Esophagus squamous epithelium (tissue), 5 donors: Measurements from ENCODE around the gene LPAR3. TPM values are rescaled to one million over a fixed set of nuclear protein-coding genes. Genes with fewer than 3 reads are reported as not detected.

Experiments used
- DNase-seq: peaks from one replicate; lab custom pipeline; 2025; lab: John Stamatoyannopoulos, UW
- H3K27ac ChIP-seq, 4 donors: fragments of 200-600 bp; sonication (generic); one replicate each; pipeline ENCODE4 v1.5.1; 2016 to 2019; ENCODE audit warnings: mild to moderate bottlenecking in 1 of 4
- H3K27me3 ChIP-seq, 4 donors: fragments of 200-600 bp; sonication (generic); 1 replicate in 3 of 4; 2 replicates in 1 of 4; pipeline versions ENCODE4 v1.5.1 to v1.6.0; 2017 to 2021; ENCODE audit warnings: antibody characterized with exemption in 1 of 4
- H3K36me3 ChIP-seq, 3 donors: fragments of 200-600 bp; sonication (generic); one replicate each; pipeline ENCODE4 v1.5.1; 2016 to 2019
- H3K4me1 ChIP-seq, 3 donors: fragments of 200-600 bp; sonication (generic); one replicate each; pipeline ENCODE4 v1.5.1; 2017 to 2019
- H3K4me3 ChIP-seq, 4 donors: fragments of 200-600 bp; sonication (generic); 1 replicate in 3 of 4; 2 replicates in 1 of 4; pipeline ENCODE4 v1.5.1; 2016 to 2019; ENCODE audit warnings: mild to moderate bottlenecking in 2 of 4, moderate library complexity in 1 of 4
- H3K9me3 ChIP-seq, 3 donors: fragments of 200-600 bp; sonication (generic); one replicate each; pipeline ENCODE4 v1.5.1; 2016 to 2019
- POLR2A ChIP-seq, 4 donors: fragments of 450-650 bp; IDR thresholded peaks; one replicate each; pipeline ENCODE4 v1.6.1; 2017; ENCODE audit warnings: antibody characterized with exemption in 4 of 4, mild to moderate bottlenecking in 4 of 4, moderate library complexity in 3 of 4
- WGBS, 2 donors: methylation state at CpG; one replicate each; pipeline ENCODE4 v1.1.5; 2018; 5-methylcytosine and 5-hydroxymethylcytosine counted together
- intact Hi-C: fragments of 100-400 bp; cut with DNase I; formaldehyde crosslinking; loops from one replicate; pipeline ENCODE4 v1.15.0; 2022
- total RNA-seq, 4 donors: library from RNA; depleted of rRNA; stranded (reverse); fragments of >200 nt; gene quantifications; one replicate each; pipeline ENCODE4 v1.1.0, GENCODE V29; 2016
- TF ChIP-seq, protein P1 (sequence below), 6 experiments: fragments of 450-650 bp in 4 of 6; fragments of 200-600 bp in 2 of 6; sonication (generic) in 2 of 6; IDR thresholded peaks; one replicate each; pipeline ENCODE4 v1.5.1; 2016 to 2019; ENCODE audit warnings: antibody characterized with exemption in 6 of 6, mild to moderate bottlenecking in 4 of 6, moderate library complexity in 4 of 6
- donor health status: DM: yes; HTN: yes; CAD: no.

Gene LPAR3
- total RNA-seq, 4 donors from 2014 or later: 14.9 to 27.1 (median 19.5) TPM

DNA sequence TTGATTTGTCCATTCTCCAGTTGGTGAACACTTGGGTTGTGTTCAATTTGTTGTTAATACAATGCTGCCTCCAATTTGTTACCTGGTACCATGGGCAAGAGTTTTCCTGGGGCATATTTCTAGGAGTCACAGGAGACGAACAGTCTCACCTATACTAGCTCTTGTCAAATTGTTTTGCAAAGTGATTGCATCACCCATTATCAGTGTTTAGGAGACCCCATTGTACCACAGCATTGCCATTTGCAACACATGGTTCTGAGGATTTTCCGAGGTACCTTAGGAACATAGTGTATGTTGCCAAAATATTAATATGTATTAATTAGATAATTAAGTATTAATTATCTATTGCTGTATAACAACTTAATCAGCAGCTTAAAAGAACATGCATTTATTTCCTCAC is 97.8 kb downstream of the LPAR3 start:
- Histone ChIP-seq H3K4me3 (no peak overlapping the region), H3K4me1 (peaks cover 0 to 7% (median 0%) of the 10 kb centered on the region in 3 donors), H3K27ac (no peak overlapping the region), H3K9me3 (peaks cover 0 to 7% (median 3%) of the 10 kb centered on the region in 3 donors), H3K27me3 (no peaks in the 10 kb centered on the region), H3K36me3 (no peaks in the 10 kb centered on the region)
- intact Hi-C loops: no loop called here
- TF ChIP-seq, protein P1, sequence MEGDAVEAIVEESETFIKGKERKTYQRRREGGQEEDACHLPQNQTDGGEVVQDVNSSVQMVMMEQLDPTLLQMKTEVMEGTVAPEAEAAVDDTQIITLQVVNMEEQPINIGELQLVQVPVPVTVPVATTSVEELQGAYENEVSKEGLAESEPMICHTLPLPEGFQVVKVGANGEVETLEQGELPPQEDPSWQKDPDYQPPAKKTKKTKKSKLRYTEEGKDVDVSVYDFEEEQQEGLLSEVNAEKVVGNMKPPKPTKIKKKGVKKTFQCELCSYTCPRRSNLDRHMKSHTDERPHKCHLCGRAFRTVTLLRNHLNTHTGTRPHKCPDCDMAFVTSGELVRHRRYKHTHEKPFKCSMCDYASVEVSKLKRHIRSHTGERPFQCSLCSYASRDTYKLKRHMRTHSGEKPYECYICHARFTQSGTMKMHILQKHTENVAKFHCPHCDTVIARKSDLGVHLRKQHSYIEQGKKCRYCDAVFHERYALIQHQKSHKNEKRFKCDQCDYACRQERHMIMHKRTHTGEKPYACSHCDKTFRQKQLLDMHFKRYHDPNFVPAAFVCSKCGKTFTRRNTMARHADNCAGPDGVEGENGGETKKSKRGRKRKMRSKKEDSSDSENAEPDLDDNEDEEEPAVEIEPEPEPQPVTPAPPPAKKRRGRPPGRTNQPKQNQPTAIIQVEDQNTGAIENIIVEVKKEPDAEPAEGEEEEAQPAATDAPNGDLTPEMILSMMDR (IDR thresholded peaks at IDR 0.05): no peak
- TF ChIP-seq POLR2A (IDR thresholded peaks at IDR 0.05): no peak
- 85 to 100% methylated on average over 2 of the region's 2 CpGs for WGBS, 2 donors
- no peak for DNase-seq

DNA sequence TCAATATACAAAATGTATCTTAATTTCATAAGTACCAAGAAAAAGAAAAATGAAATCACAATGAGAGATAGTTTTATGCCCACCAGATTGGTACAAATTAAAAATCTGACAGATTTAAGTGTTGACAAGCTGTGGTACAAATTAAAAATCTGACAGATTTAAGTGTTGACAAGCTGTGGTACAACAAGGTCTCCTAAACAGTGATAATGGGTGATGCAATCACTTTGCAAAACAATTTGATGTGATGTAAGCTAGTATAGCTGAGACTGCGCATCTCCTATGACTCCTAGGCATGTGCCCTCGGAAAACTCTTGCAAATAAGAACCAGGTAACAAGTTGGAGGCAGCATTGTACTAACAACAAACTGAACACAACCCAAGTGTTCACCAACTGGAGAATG is 100.6 kb downstream of the LPAR3 start:
- 76 to 97% methylated on average over 2 of the region's 2 CpGs for WGBS, 2 donors
- Histone ChIP-seq H3K27ac (no peak overlapping the region), H3K4me1 (peaks cover 0 to 1% (median 0%) of the 10 kb centered on the region in 3 donors), H3K9me3 (peaks cover 0 to 14% (median 3%) of the 10 kb centered on the region in 3 donors), H3K27me3 (no peaks in the 10 kb centered on the region), H3K4me3 (no peak overlapping the region), H3K36me3 (no peaks in the 10 kb centered on the region)
- DNase-seq: no peak
- no peak for TF ChIP-seq POLR2A (IDR thresholded peaks at IDR 0.05)
- TF ChIP-seq, protein P1 (IDR thresholded peaks at IDR 0.05): no peak
- intact Hi-C loops: no loop called here

DNA sequence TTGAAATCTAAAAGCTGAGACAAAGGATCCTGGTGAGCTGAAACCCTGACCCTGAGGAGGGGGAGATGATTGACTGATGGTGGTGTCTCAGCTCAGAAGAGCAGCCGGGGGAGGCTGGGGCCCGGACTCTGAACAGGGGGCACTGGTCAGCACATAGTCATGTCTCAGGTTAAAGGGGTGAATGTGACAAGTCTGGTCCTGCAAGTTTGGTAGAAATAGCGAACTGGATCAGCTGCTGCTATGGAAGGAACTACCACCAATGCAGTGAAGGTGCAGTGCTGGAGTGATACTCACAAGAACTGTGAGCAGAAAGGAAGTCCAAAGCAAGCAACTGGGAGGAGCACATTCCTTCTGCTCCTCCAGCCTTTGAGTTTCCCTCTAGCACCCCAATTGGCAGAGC is 104.0 kb downstream of the LPAR3 start:
- Histone ChIP-seq H3K4me1 (peaks cover 0 to 4% (median 0%) of the 10 kb centered on the region in 3 donors), H3K9me3 (peaks cover 0 to 14% (median 3%) of the 10 kb centered on the region in 3 donors), H3K4me3 (no peak overlapping the region), H3K27ac (no peak overlapping the region), H3K36me3 (no peaks in the 10 kb centered on the region), H3K27me3 (no peaks in the 10 kb centered on the region)
- no peak for DNase-seq
- TF ChIP-seq POLR2A (IDR thresholded peaks at IDR 0.05): no peak
- TF ChIP-seq, protein P1 (IDR thresholded peaks at IDR 0.05): no peak
- intact Hi-C loops: no loop called here
- 81 to 82% methylated on average over 3 of the region's 3 CpGs for WGBS, 2 donors

DNA sequence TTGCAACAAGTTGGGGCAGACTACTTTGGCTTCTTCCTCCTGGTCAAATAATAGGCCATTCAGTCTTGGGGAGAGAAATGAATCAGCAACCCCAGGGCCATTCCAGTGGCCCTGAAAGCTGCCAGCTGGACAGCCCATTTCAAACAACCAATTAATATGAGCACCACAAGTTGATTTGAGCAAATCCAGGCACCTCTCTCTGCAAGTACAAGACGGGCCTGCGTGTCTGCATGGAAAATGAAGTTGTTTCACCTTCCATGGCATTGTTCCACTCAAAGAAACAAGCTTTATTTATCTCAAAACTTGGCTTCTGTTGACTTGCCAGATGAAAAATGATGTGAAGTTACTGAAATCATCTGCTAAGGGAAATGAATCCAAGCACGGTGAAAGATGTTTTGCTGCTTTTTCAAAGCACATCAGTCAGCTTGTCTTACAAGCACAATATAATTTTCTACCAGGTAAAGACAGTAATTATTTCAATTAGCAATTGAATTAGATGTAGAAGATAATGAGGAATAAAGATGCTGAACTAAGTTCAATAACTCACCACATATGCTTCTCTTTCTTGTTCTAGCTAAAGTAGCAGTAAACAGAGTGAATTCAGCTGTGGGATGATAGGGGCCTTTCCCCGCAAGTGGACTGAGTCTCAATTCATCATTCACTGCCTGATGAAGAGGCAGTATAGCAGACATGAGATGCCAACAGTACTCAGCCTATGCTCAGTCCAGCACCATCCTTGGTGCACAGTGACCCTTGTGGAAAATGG is 107.6 kb downstream of the LPAR3 start:
- Histone ChIP-seq H3K9me3 (peaks cover 0 to 8% (median 0%) of the 10 kb centered on the region in 3 donors), H3K4me3 (no peak overlapping the region), H3K27ac (no peak overlapping the region), H3K4me1 (peaks cover 0 to 4% (median 0%) of the 10 kb centered on the region in 3 donors), H3K27me3 (no peaks in the 10 kb centered on the region), H3K36me3 (no peaks in the 10 kb centered on the region)
- TF ChIP-seq, protein P1 (IDR thresholded peaks at IDR 0.05): no peak
- no peak for TF ChIP-seq POLR2A (IDR thresholded peaks at IDR 0.05)
- no peak for DNase-seq
- 29 to 35% methylated on average over 4 of the region's 4 CpGs for WGBS, 2 donors
- intact Hi-C loops: no loop called here

DNA sequence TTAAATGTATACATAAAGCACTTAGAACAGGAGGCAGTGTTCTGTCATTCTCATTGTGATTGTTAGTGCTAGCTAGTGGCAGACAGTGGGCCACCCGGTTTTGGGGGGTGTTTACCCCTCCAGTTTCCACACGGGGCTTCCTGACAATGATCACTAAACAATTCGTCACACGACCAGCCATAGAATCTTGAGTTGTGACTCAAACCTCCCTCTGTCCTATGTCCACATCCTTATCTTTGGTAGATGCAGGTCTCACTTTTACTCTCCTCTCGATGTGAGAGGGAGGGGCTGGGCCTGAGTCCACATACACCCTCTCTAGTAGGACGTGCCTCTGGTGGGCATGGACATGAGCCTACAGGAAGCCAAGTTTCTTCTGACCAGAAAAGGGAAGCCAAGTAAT is 110.1 kb downstream of the LPAR3 start:
- Histone ChIP-seq H3K27ac (no peak overlapping the region), H3K9me3 (no peaks in the 10 kb centered on the region), H3K4me3 (no peak overlapping the region), H3K36me3 (no peaks in the 10 kb centered on the region), H3K27me3 (no peaks in the 10 kb centered on the region), H3K4me1 (peaks cover 0 to 4% (median 0%) of the 10 kb centered on the region in 3 donors)
- intact Hi-C loops: no loop called here
- WGBS, 2 donors: 68 to 72% methylated on average over 6 of the region's 6 CpGs
- no peak for DNase-seq
- TF ChIP-seq POLR2A (IDR thresholded peaks at IDR 0.05): no peak
- TF ChIP-seq, protein P1 (IDR thresholded peaks at IDR 0.05): no peak
